Small intestine (tissue), 7 donors: ENCODE measurements around the gene FBXO38. TPM values are rescaled to one million over a fixed set of nuclear protein-coding genes. Genes with fewer than 3 reads are reported as not detected.

Experiments
- DNase-seq, 2 donors: peaks; one replicate each; pipeline versions ENCODE4 v3.0.0 to v3.0.0-alpha.2; 2013
- FAIRE-seq: peaks from 2 replicates; lab custom pipeline; 2012; peaks lifted over from hg19 to GRCh38; lab: Jason Lieb, UNC
- H3K27ac ChIP-seq, 3 donors: one replicate each; pipeline ENCODE4 v1.5.1; 2013; ENCODE audit warnings: low read length in 2 of 3, mild to moderate bottlenecking in 2 of 3, control low read depth in 1 of 3, inconsistent platforms in 1 of 3, low read depth in 1 of 3, moderate library complexity in 1 of 3
- H3K27me3 ChIP-seq, 3 donors: one replicate each; pipeline ENCODE4 v1.6.1; 2013; ENCODE audit warnings: low read length in 3 of 3, inconsistent platforms in 1 of 3; ENCODE audit not compliant: control insufficient read depth in 3 of 3, insufficient read depth in 3 of 3
- H3K36me3 ChIP-seq, 3 donors: one replicate each; pipeline ENCODE4 v1.6.1; 2013; ENCODE audit warnings: low read length in 3 of 3, inconsistent platforms in 1 of 3, low read depth in 1 of 3, mild to moderate bottlenecking in 1 of 3, moderate library complexity in 1 of 3; ENCODE audit not compliant: control insufficient read depth in 3 of 3, insufficient read depth in 2 of 3
- H3K4me1 ChIP-seq, 3 donors: one replicate each; pipeline ENCODE4 v1.6.1; 2013; ENCODE audit warnings: low read length in 2 of 3, inconsistent platforms in 1 of 3, low read depth in 1 of 3, mild to moderate bottlenecking in 1 of 3, moderate library complexity in 1 of 3; ENCODE audit not compliant: control insufficient read depth in 3 of 3, insufficient read depth in 2 of 3
- H3K4me3 ChIP-seq, 3 donors: one replicate each; pipeline ENCODE4 v1.5.1; 2013; ENCODE audit warnings: low read length in 3 of 3, control low read depth in 1 of 3, inconsistent platforms in 1 of 3, low read depth in 1 of 3, mild to moderate bottlenecking in 1 of 3, moderate library complexity in 1 of 3
- H3K9me3 ChIP-seq, 2 donors: one replicate each; pipeline ENCODE4 v1.6.1; 2013; ENCODE audit warnings: low read depth in 1 of 2, low read length in 1 of 2; ENCODE audit not compliant: control insufficient read depth in 2 of 2, insufficient read depth in 1 of 2
- WGBS, 3 donors: extraction: QIAGEN DNeasy Blood & Tissue Kit; methylation state at CpG; one replicate each; pipeline ENCODE4 v1.1.7; 2013; 5-methylcytosine and 5-hydroxymethylcytosine counted together
- polyA plus RNA-seq, 4 donors: library from polyadenylated mRNA; stranded (reverse) in 3 of 4; unstranded in 1 of 4; fragments of 200-250 nt in 3 of 4; fragments of 120-200 nt in 1 of 4; gene quantifications; one replicate each; pipeline versions ENCODE4 v1.2.1 to v1.2.3, GENCODE V29; 2013
- donor health status: healthy with polysubstance abuse.
- donor health status: control.
- donor health status: control.
- donor health status: Bipolar disorder and iron deficiency.
- donor health status: healthy.

The FBXO38 gene
- polyA plus RNA-seq, 4 donors, result 13.5 to 38.8 (median 15.2) TPM

- H3K9me3 ChIP-seq, result no peaks in the 10 kb centered on the region
- no peaks in the 10 kb centered on the region for H3K4me1 ChIP-seq
- no peaks in the 10 kb centered on the region for H3K27me3 ChIP-seq
- DNase-seq, result no peak
- no peak overlapping the region for H3K27ac ChIP-seq
- no peak overlapping the region for H3K4me3 ChIP-seq
- no peak for FAIRE-seq
- peaks cover 4 to 23% (median 12%) of the 10 kb centered on the region in 3 donors for H3K36me3 ChIP-seq
- WGBS, 3 donors, result 75 to 93% (median 93%) methylated on average over 3 of the region's 3 CpGs
Measured at GRCh38 chr5:148406406-148406805, 22.6 kb downstream of the FBXO38 start.

GRCh38 chr5:148408092-148408491, 24.3 kb downstream of the FBXO38 start:
- H3K4me3 ChIP-seq, result no peak overlapping the region
- no peaks in the 10 kb centered on the region for H3K4me1 ChIP-seq
- DNase-seq, result no peak
- no peak overlapping the region for H3K27ac ChIP-seq
- peaks cover 4 to 21% (median 10%) of the 10 kb centered on the region in 3 donors for H3K36me3 ChIP-seq
- no peaks in the 10 kb centered on the region for H3K27me3 ChIP-seq
- no peak for FAIRE-seq
- WGBS, 3 donors, result 63 to 68% (median 66%) methylated on average over 3 of the region's 3 CpGs
- no peaks in the 10 kb centered on the region for H3K9me3 ChIP-seq

GRCh38 chr5:148412124-148412523, 28.4 kb downstream of the FBXO38 start:
- Histone ChIP-seq H3K9me3 (no peaks in the 10 kb centered on the region), H3K27ac (no peak overlapping the region), H3K27me3 (no peaks in the 10 kb centered on the region), H3K36me3 (peaks cover 8 to 21% (median 11%) of the 10 kb centered on the region in 3 donors), H3K4me1 (peaks cover 0 to 13% (median 0%) of the 10 kb centered on the region in 3 donors), H3K4me3 (no peak overlapping the region)
- FAIRE-seq (no peak), DNase-seq (no peak)
- 88 to 95% (median 93%) methylated on average over 2 of the region's 2 CpGs for WGBS, 3 donors

GRCh38 chr5:148414833-148415232, 31.1 kb downstream of the FBXO38 start:
- no peak for DNase-seq
- 88 to 93% (median 88%) methylated on average over 4 of the region's 4 CpGs for WGBS, 3 donors
- no peak for FAIRE-seq
- Histone ChIP-seq H3K36me3 (peaks cover 9 to 18% (median 10%) of the 10 kb centered on the region in 3 donors), H3K9me3 (no peaks in the 10 kb centered on the region), H3K27me3 (no peaks in the 10 kb centered on the region), H3K4me1 (peaks cover 0 to 25% (median 0%) of the 10 kb centered on the region in 3 donors), H3K27ac (no peak overlapping the region), H3K4me3 (no peak overlapping the region)

GRCh38 chr5:148416416-148416815, 32.7 kb downstream of the FBXO38 start:
- peak; percentile 58 for DNase-seq
- 23 to 61% (median 37%) methylated on average over 1 of the region's 1 CpG for WGBS, 3 donors
- H3K27me3 ChIP-seq, result no peaks in the 10 kb centered on the region
- H3K27ac ChIP-seq, result peak overlapping the region in 1 of 3 donors; percentile 15
- H3K4me1 ChIP-seq, result peaks cover 0 to 25% (median 0%) of the 10 kb centered on the region in 3 donors
- H3K9me3 ChIP-seq, result no peaks in the 10 kb centered on the region
- FAIRE-seq, result no peak
- H3K4me3 ChIP-seq, result no peak overlapping the region
- peaks cover 10 to 12% (median 12%) of the 10 kb centered on the region in 3 donors for H3K36me3 ChIP-seq

GRCh38 chr5:148416921-148417320, 33.2 kb downstream of the FBXO38 start:
- peaks cover 10 to 12% (median 12%) of the 10 kb centered on the region in 3 donors for H3K36me3 ChIP-seq
- H3K9me3 ChIP-seq, result no peaks in the 10 kb centered on the region
- H3K4me1 ChIP-seq, result peaks cover 0 to 25% (median 0%) of the 10 kb centered on the region in 3 donors
- 25 to 66% (median 44%) methylated on average over 7 of the region's 7 CpGs for WGBS, 3 donors
- no peaks in the 10 kb centered on the region for H3K27me3 ChIP-seq
- H3K27ac ChIP-seq, result peak overlapping the region in 1 of 3 donors; percentile 15
- FAIRE-seq, result no peak
- no peak overlapping the region for H3K4me3 ChIP-seq
- peak; percentile 32 to 34 for DNase-seq

- DNase-seq (peak; percentile 63 to 73), FAIRE-seq (no peak)
- H3K27ac ChIP-seq, result peak overlapping the region in 1 of 3 donors; percentile 32
Measured at GRCh38 chr5:148418511-148418910, 34.8 kb downstream of the FBXO38 start.

GRCh38 chr5:148421661-148422060, 37.9 kb downstream of the FBXO38 start:
- Histone ChIP-seq H3K27me3 (no peaks in the 10 kb centered on the region), H3K36me3 (peaks cover 14 to 31% (median 20%) of the 10 kb centered on the region in 3 donors), H3K9me3 (no peaks in the 10 kb centered on the region), H3K27ac (no peak overlapping the region), H3K4me3 (no peak overlapping the region), H3K4me1 (peaks cover 0 to 16% (median 0%) of the 10 kb centered on the region in 3 donors)
- FAIRE-seq (no peak), DNase-seq (no peak)
- 85 to 95% (median 91%) methylated on average over 2 of the region's 2 CpGs for WGBS, 3 donors

More at GRCh38 chr5:148418511-148418910, 34.8 kb downstream of the FBXO38 start:
- no peaks in the 10 kb centered on the region for H3K9me3 ChIP-seq
- peaks cover 12 to 13% (median 12%) of the 10 kb centered on the region in 3 donors for H3K36me3 ChIP-seq
- H3K4me3 ChIP-seq, result no peak overlapping the region
- peaks cover 0 to 25% (median 0%) of the 10 kb centered on the region in 3 donors for H3K4me1 ChIP-seq
- no peaks in the 10 kb centered on the region for H3K27me3 ChIP-seq
- WGBS, 3 donors, result 19 to 60% (median 40%) methylated on average over 3 of the region's 3 CpGs

- FAIRE-seq (no peak), DNase-seq (no peak)
- H3K4me3 ChIP-seq, result no peak overlapping the region
- H3K9me3 ChIP-seq, result no peaks in the 10 kb centered on the region
- H3K27ac ChIP-seq, result no peak overlapping the region
- 91 to 100% (median 100%) methylated on average over 1 of the region's 1 CpG for WGBS, 3 donors
- peaks cover 11 to 35% (median 16%) of the 10 kb centered on the region in 3 donors for H3K36me3 ChIP-seq
- H3K27me3 ChIP-seq, result no peaks in the 10 kb centered on the region
- no peaks in the 10 kb centered on the region for H3K4me1 ChIP-seq
Measured at GRCh38 chr5:148425808-148426207, 42.0 kb downstream of the FBXO38 start.
